Neural crest cell (in vitro differentiated cells): ENCODE data around the gene ATG10. TPM values are rescaled to one million over a fixed set of nuclear protein-coding genes. Genes with fewer than 3 reads are reported as not detected.
A peak's percentile ranks its signal among the peaks of the same experiment; 100 is the strongest.
"Not testable (repeated sequence)": the region's sequence is repeated elsewhere in the genome, so short reads cannot be mapped to it uniquely, and the experiment has no call there.

ENCODE experiments used
- DNase-seq: peaks from one replicate; pipeline ENCODE4 v3.0.0; 2021; ENCODE audit warnings: low read depth, mixed read lengths, low spot score
- H3K27ac Mint-ChIP-seq: one replicate; pipeline ENCODE4 v1.8.0; 2021; ENCODE audit warnings: mild to moderate bottlenecking, mixed read lengths; ENCODE audit not compliant: unreplicated experiment
- H3K27me3 Mint-ChIP-seq: 2 replicates; pipeline ENCODE4 v1.8.0; 2021; ENCODE audit warnings: low read depth, mild to moderate bottlenecking, mixed read lengths
- H3K36me3 Mint-ChIP-seq: 2 replicates; pipeline ENCODE4 v1.8.0; 2021; ENCODE audit warnings: low read depth, mild to moderate bottlenecking, mixed read lengths
- H3K4me1 Mint-ChIP-seq: 2 replicates; pipeline ENCODE4 v1.8.0; 2021; ENCODE audit warnings: mixed read lengths
- H3K4me3 Mint-ChIP-seq: one replicate; pipeline ENCODE4 v1.8.0; 2021; ENCODE audit warnings: mild to moderate bottlenecking, mixed read lengths
- H3K9me3 Mint-ChIP-seq: 2 replicates; pipeline ENCODE4 v1.8.0; 2021; ENCODE audit warnings: mixed read lengths
- CTCF ChIP-seq: fragments of 200-600 bp; sonication (generic); conservative IDR thresholded peaks from 2 replicates; pipeline ENCODE4 v1.5.0; 2021; ENCODE audit warnings: antibody characterized with exemption, mild to moderate bottlenecking
- total RNA-seq: library from RNA; stranded (reverse); gene quantifications from 2 replicates; pipeline ENCODE4 v1.2.1, GENCODE V29; 2021

ATG10 gene
- total RNA-seq, 1 donor from 2014 or later: 5.9 TPM

- Mint-ChIP-seq H3K27me3 (no peaks in the 10 kb centered on the region), H3K36me3 (no peaks in the 10 kb centered on the region), H3K9me3 (peaks cover 3% of the 10 kb centered on the region), H3K4me1 (peaks cover 25% of the 10 kb centered on the region), H3K4me3 (peak overlapping the region; percentile 88), H3K27ac (peak overlapping the region; percentile 98)
- no peak for DNase-seq
- no peak for TF ChIP-seq CTCF
Measured at GRCh38 chr5:81971111-81971711, 612 bp upstream of the ATG10 start.

GRCh38 chr5:81972492-81972783 is 615 bp downstream of the ATG10 start:
- TF ChIP-seq CTCF: no peak
- H3K27ac Mint-ChIP-seq: peak overlapping the region; percentile 96

GRCh38 chr5:81980160-81980559 is 8.3 kb downstream of the ATG10 start:
- Mint-ChIP-seq H3K27me3 (no peaks in the 10 kb centered on the region), H3K36me3 (peaks cover 8% of the 10 kb centered on the region), H3K9me3 (peaks cover 7% of the 10 kb centered on the region), H3K27ac (no peak overlapping the region), H3K4me3 (no peak overlapping the region), H3K4me1 (peaks cover 13% of the 10 kb centered on the region)
- TF ChIP-seq CTCF: no peak
- DNase-seq: no peak

More at GRCh38 chr5:81972492-81972783, 615 bp downstream of the ATG10 start:
- Mint-ChIP-seq H3K36me3 (peaks cover 2% of the 10 kb centered on the region), H3K4me3 (peak overlapping the region; percentile 73), H3K4me1 (peaks cover 25% of the 10 kb centered on the region), H3K9me3 (peaks cover 5% of the 10 kb centered on the region), H3K27me3 (no peaks in the 10 kb centered on the region)
- no peak for DNase-seq

- DNase-seq: no peak
- peaks cover 9% of the 10 kb centered on the region for H3K9me3 Mint-ChIP-seq
- peaks cover 13% of the 10 kb centered on the region for H3K4me1 Mint-ChIP-seq
- TF ChIP-seq CTCF: no peak
- no peak overlapping the region for H3K4me3 Mint-ChIP-seq
- H3K27ac Mint-ChIP-seq: no peak overlapping the region
- peaks cover 13% of the 10 kb centered on the region for H3K36me3 Mint-ChIP-seq
- H3K27me3 Mint-ChIP-seq: no peaks in the 10 kb centered on the region
Measured at GRCh38 chr5:81980598-81981260, 8.9 kb downstream of the ATG10 start.

- Mint-ChIP-seq H3K9me3 (peaks cover 12% of the 10 kb centered on the region), H3K4me1 (peaks cover 13% of the 10 kb centered on the region), H3K36me3 (peaks cover 17% of the 10 kb centered on the region)
- H3K27me3 Mint-ChIP-seq, H3K4me3 Mint-ChIP-seq, DNase-seq, H3K27ac Mint-ChIP-seq: not testable (repeated sequence)
Measured at GRCh38 chr5:81982172-81982685, 10.4 kb downstream of the ATG10 start.

- not testable (repeated sequence) for H3K27me3 Mint-ChIP-seq, H3K27ac Mint-ChIP-seq, H3K4me3 Mint-ChIP-seq, DNase-seq
- H3K4me1 Mint-ChIP-seq: peaks cover 13% of the 10 kb centered on the region
- H3K36me3 Mint-ChIP-seq: peaks cover 16% of the 10 kb centered on the region
- H3K9me3 Mint-ChIP-seq: peaks cover 12% of the 10 kb centered on the region
Measured at GRCh38 chr5:81983148-81983547, 11.3 kb downstream of the ATG10 start.

GRCh38 chr5:81983563-81983962 is 11.7 kb downstream of the ATG10 start:
- not testable (repeated sequence) for H3K4me3 Mint-ChIP-seq, H3K27me3 Mint-ChIP-seq, H3K27ac Mint-ChIP-seq, DNase-seq
- Mint-ChIP-seq H3K36me3 (peaks cover 16% of the 10 kb centered on the region), H3K4me1 (peaks cover 13% of the 10 kb centered on the region), H3K9me3 (peaks cover 12% of the 10 kb centered on the region)
